Upper lobe of left lung (tissue), 4 donors: ENCODE results near the gene BMI1.

Experiments
- EP300 ChIP-seq, 4 donors: sonication (generic); formaldehyde crosslinking; IDR thresholded peaks; one replicate each; pipeline ENCODE4 v1.5.1; 2017; ENCODE audit warnings: antibody characterized with exemption in 4 of 4, control low read depth in 2 of 4
- POLR2A ChIP-seq, 4 donors: fragments of 450-650 bp; IDR thresholded peaks; one replicate each; pipeline ENCODE4 v1.5.1; 2016 to 2017; ENCODE audit warnings: antibody characterized with exemption in 4 of 4, mild to moderate bottlenecking in 2 of 4
- POLR2AphosphoS5 ChIP-seq, 2 donors: sonication (generic); formaldehyde crosslinking; IDR thresholded peaks; one replicate each; pipeline ENCODE4 v1.5.1; 2017; ENCODE audit warnings: antibody characterized with exemption in 2 of 2
- TF ChIP-seq, protein P1 (sequence below), 6 experiments: fragments of 450-650 bp in 4 of 6; fragments of 200-600 bp in 2 of 6; sonication (generic) in 2 of 6; IDR thresholded peaks; one replicate each; pipeline ENCODE4 v1.5.1; 2016 to 2019; ENCODE audit warnings: antibody characterized with exemption in 6 of 6

DNA sequence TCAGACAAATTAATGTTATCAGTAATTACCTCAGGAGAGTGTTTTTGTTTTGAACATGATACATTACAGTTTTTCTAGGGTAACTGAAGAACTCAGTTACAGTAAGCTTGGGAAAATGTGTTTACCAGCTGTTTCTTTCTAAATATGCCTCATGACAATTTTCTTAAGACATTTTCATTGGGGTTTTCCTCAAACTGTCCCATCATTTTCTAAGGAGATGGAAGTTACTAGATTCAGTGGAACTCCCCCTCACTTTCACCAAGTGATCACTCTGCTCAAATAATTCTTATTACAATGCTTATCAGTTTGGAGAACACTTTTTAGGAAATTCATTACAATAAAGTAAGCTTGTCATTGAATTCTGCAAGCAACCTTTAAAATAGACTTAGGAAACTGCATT is 18.0 kb downstream of the BMI1 start:
- TF ChIP-seq, protein P1, sequence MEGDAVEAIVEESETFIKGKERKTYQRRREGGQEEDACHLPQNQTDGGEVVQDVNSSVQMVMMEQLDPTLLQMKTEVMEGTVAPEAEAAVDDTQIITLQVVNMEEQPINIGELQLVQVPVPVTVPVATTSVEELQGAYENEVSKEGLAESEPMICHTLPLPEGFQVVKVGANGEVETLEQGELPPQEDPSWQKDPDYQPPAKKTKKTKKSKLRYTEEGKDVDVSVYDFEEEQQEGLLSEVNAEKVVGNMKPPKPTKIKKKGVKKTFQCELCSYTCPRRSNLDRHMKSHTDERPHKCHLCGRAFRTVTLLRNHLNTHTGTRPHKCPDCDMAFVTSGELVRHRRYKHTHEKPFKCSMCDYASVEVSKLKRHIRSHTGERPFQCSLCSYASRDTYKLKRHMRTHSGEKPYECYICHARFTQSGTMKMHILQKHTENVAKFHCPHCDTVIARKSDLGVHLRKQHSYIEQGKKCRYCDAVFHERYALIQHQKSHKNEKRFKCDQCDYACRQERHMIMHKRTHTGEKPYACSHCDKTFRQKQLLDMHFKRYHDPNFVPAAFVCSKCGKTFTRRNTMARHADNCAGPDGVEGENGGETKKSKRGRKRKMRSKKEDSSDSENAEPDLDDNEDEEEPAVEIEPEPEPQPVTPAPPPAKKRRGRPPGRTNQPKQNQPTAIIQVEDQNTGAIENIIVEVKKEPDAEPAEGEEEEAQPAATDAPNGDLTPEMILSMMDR (IDR thresholded peaks at IDR 0.05): no peak
- no peak for TF ChIP-seq POLR2A (IDR thresholded peaks at IDR 0.05)
- TF ChIP-seq EP300 (IDR thresholded peaks at IDR 0.05): no peak
- TF ChIP-seq POLR2AphosphoS5 (IDR thresholded peaks at IDR 0.05): no peak
